Stomach (tissue), 9 donors: ENCODE data around the gene RABGAP1L. TPM values are rescaled to one million over a fixed set of nuclear protein-coding genes. Genes with fewer than 3 reads are reported as not detected.

Source experiments
- DNase-seq, 2 donors: peaks; one replicate each; pipeline versions ENCODE4 v3.0.0 to v3.0.0-alpha.2; 2013 to 2019
- H3K27ac ChIP-seq, 5 donors: fragments of 200-600 bp in 4 of 5; sonication (generic) in 4 of 5; one replicate each; pipeline ENCODE4 v1.5.1; 2013 to 2019; ENCODE audit warnings: mild to moderate bottlenecking in 1 of 5, moderate library complexity in 1 of 5
- H3K27me3 ChIP-seq, 3 donors: fragments of 200-600 bp; sonication (generic); one replicate each; pipeline ENCODE4 v1.5.1; 2017 to 2019; ENCODE audit warnings: mixed run types in 1 of 3
- H3K36me3 ChIP-seq, 4 donors: fragments of 200-600 bp; sonication (generic); 1 replicate in 3 of 4; 2 replicates in 1 of 4; pipeline ENCODE4 v1.5.1; 2016 to 2019
- H3K4me1 ChIP-seq, 4 donors: fragments of 200-600 bp; sonication (generic); one replicate each; pipeline ENCODE4 v1.5.1; 2016 to 2019
- H3K4me3 ChIP-seq, 4 donors: fragments of 200-600 bp; sonication (generic) in 3 of 4; one replicate each; pipeline ENCODE4 v1.5.1; 2016 to 2019; ENCODE audit warnings: mild to moderate bottlenecking in 1 of 4
- H3K9me3 ChIP-seq, 4 donors: fragments of 200-600 bp; sonication (generic); one replicate each; pipeline ENCODE4 v1.5.1; 2016 to 2019
- EP300 ChIP-seq: sonication (generic); formaldehyde crosslinking; IDR thresholded peaks from one replicate; pipeline ENCODE4 v1.6.1; 2017; ENCODE audit warnings: antibody characterized with exemption
- POLR2A ChIP-seq, 4 donors: fragments of 450-650 bp; IDR thresholded peaks; one replicate each; pipeline ENCODE4 v1.6.1; 2016; ENCODE audit warnings: antibody characterized with exemption in 4 of 4, control low read depth in 2 of 4, mild to moderate bottlenecking in 1 of 4, moderate library complexity in 1 of 4
- POLR2AphosphoS5 ChIP-seq, 3 donors: sonication (generic); formaldehyde crosslinking; IDR thresholded peaks; one replicate each; pipeline ENCODE4 v1.6.1; 2016; ENCODE audit warnings: antibody characterized with exemption in 3 of 3
- WGBS, 5 donors: extraction: QIAGEN DNeasy Blood & Tissue Kit in 3 of 5; methylation state at CpG; one replicate each; pipeline versions ENCODE4 v1.1.5 to v1.1.7; 2013 to 2018; 5-methylcytosine and 5-hydroxymethylcytosine counted together
- intact Hi-C: fragments of 100-400 bp; cut with DNase I; formaldehyde crosslinking; loops from one replicate; pipeline ENCODE4 v1.15.1; 2023; ENCODE audit warnings: low total_unique reads
- polyA plus RNA-seq, 3 donors: library from polyadenylated mRNA; stranded (reverse); fragments of 200-250 nt; gene quantifications; one replicate each; pipeline ENCODE4 v1.2.3, GENCODE V29; 2013
- total RNA-seq, 5 donors: library from RNA; depleted of rRNA; stranded (reverse); fragments of >200 nt; gene quantifications; one replicate each; pipeline versions ENCODE4 v1.1.0 to v1.2.3, GENCODE V29; 2014 to 2016
- TF ChIP-seq, protein P1 (sequence below), 7 experiments: fragments of 450-650 bp in 4 of 7; fragments of 200-600 bp in 3 of 7; sonication (generic) in 3 of 7; IDR thresholded peaks; one replicate each; pipeline ENCODE4 v1.5.1; 2016 to 2019; ENCODE audit warnings: antibody characterized with exemption in 7 of 7, control low read depth in 2 of 7, mild to moderate bottlenecking in 1 of 7
- donor health status: healthy with polysubstance abuse.
- donor health status: Bipolar disorder and iron deficiency.
- donor health status: healthy.

RABGAP1L gene
- total and polyA plus RNA-seq, 8 donors = 14.2 to 238 (median 57.9) TPM

DNA sequence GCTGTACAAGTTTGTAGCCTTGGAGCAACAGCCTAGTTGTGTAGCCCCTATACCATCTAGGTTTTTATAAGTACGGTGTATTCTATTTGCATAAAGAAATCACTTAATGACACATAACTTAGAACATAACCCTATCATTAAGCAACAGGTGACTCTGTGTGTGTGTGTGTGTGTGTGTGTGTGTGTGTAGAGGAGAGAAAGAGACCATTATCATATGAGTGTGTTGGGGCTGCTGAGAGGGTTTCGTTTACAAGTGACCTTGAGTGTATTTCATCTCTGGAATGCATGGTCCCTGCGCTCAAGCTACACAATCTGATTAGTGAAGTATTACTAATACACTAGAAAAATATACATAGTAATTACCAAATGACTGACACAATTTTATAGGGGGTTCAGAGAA, 115.1 kb downstream of the RABGAP1L start:
- no peaks in the 10 kb centered on the region for H3K27me3 ChIP-seq
- TF ChIP-seq EP300 = no peak
- TF ChIP-seq, protein P1, sequence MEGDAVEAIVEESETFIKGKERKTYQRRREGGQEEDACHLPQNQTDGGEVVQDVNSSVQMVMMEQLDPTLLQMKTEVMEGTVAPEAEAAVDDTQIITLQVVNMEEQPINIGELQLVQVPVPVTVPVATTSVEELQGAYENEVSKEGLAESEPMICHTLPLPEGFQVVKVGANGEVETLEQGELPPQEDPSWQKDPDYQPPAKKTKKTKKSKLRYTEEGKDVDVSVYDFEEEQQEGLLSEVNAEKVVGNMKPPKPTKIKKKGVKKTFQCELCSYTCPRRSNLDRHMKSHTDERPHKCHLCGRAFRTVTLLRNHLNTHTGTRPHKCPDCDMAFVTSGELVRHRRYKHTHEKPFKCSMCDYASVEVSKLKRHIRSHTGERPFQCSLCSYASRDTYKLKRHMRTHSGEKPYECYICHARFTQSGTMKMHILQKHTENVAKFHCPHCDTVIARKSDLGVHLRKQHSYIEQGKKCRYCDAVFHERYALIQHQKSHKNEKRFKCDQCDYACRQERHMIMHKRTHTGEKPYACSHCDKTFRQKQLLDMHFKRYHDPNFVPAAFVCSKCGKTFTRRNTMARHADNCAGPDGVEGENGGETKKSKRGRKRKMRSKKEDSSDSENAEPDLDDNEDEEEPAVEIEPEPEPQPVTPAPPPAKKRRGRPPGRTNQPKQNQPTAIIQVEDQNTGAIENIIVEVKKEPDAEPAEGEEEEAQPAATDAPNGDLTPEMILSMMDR (IDR thresholded peaks at IDR 0.05) = no peak
- no peak for TF ChIP-seq POLR2AphosphoS5 (IDR thresholded peaks at IDR 0.05)
- TF ChIP-seq POLR2A (IDR thresholded peaks at IDR 0.05) = no peak
- no peak for DNase-seq
- peaks cover 0 to 18% (median 10%) of the 10 kb centered on the region in 4 donors for H3K36me3 ChIP-seq
- 84 to 88% (median 85%) methylated on average over 3 of the region's 3 CpGs for WGBS, 5 donors
- no peaks in the 10 kb centered on the region for H3K4me1 ChIP-seq
- no peak overlapping the region for H3K4me3 ChIP-seq
- intact Hi-C loops = no loop called here
- no peak overlapping the region for H3K27ac ChIP-seq
- H3K9me3 ChIP-seq = no peaks in the 10 kb centered on the region

DNA sequence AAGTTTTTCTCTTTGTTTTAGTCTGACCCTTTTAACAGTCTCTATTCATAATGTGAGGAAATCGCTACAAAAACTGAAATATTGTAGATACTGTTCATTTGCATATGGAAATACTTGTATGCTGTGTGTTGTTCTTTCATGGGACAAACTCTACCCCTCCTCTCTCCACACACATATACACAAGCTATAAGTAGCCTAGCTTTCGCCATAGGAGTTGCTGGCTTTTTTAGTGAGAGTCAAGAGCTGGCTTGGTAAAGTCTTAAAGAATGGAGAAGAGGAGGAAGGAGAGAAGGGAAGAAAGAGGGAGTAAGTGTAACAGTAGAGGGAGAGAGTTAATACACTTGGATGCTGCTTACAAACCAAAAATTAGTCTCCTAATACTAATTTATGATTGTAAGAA, 115.6 kb downstream of the RABGAP1L start:
- Histone ChIP-seq H3K36me3 (peaks cover 0 to 18% (median 10%) of the 10 kb centered on the region in 4 donors), H3K4me1 (no peaks in the 10 kb centered on the region), H3K27me3 (no peaks in the 10 kb centered on the region), H3K9me3 (no peaks in the 10 kb centered on the region), H3K27ac (no peak overlapping the region), H3K4me3 (no peak overlapping the region)
- TF ChIP-seq EP300 = no peak
- 95 to 98% (median 97%) methylated on average over 2 of the region's 2 CpGs for WGBS, 5 donors
- no peak for DNase-seq
- intact Hi-C loops = no loop called here

DNA sequence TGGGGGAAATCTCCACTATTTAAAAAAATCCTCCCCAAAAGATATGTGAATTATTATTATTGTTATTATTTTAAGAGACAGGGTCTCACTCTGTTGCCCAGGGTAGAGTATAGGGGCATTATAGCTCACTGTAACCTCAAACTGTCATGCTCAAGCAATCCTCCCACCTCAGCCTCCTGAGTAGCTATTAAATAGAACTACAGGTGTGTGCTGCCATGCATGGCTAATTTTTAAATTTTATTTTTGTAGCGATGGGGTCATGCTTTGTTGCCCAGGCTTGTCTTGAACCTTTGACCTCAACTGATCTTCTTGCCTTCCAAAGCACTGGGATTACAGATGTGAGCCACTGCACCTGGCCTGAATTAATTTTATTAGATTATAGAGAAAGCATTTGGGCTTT, 116.8 kb downstream of the RABGAP1L start:
- Histone ChIP-seq H3K4me3 (no peak overlapping the region), H3K4me1 (no peaks in the 10 kb centered on the region), H3K9me3 (no peaks in the 10 kb centered on the region), H3K27me3 (no peaks in the 10 kb centered on the region), H3K27ac (no peak overlapping the region), H3K36me3 (peaks cover 0 to 30% (median 20%) of the 10 kb centered on the region in 4 donors)
- TF ChIP-seq POLR2A (IDR thresholded peaks at IDR 0.05) (no peak), POLR2AphosphoS5 (IDR thresholded peaks at IDR 0.05) (no peak), EP300 (no peak)
- TF ChIP-seq, protein P1 (IDR thresholded peaks at IDR 0.05) = no peak
- 83 to 96% (median 94%) methylated on average over 1 of the region's 1 CpG for WGBS, 5 donors
- intact Hi-C loops = no loop called here
- no peak for DNase-seq

DNA sequence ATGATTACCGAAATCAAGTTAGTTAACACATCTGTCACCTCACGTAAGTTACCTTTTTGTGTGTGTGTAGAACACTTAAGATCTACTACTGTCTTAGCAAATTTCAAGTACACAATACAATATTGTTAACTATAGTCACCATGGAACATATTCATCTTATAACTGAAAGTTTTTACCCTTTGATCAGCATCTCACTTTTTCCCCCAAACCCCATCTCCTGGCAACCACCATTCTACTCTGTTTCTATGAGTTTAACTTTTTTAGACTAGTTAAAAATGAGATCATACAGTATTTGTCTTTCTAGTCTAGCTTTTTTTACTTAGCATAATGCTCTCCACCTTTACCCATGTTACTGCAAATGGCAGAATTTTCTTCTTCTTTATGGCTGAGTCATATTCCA, 124.7 kb downstream of the RABGAP1L start:
- TF ChIP-seq POLR2A (IDR thresholded peaks at IDR 0.05) (no peak), EP300 (no peak), POLR2AphosphoS5 (IDR thresholded peaks at IDR 0.05) (no peak)
- TF ChIP-seq, protein P1 (IDR thresholded peaks at IDR 0.05) = no peak
- Histone ChIP-seq H3K36me3 (peaks cover 3 to 68% (median 52%) of the 10 kb centered on the region in 4 donors), H3K4me3 (no peak overlapping the region), H3K27me3 (no peaks in the 10 kb centered on the region), H3K9me3 (peaks cover 0 to 14% (median 2%) of the 10 kb centered on the region in 4 donors), H3K27ac (no peak overlapping the region), H3K4me1 (no peaks in the 10 kb centered on the region)
- 98 to 100% (median 99%) methylated on average over 2 of the region's 2 CpGs for WGBS, 5 donors
- no peak for DNase-seq
- intact Hi-C loops = no loop called here

DNA sequence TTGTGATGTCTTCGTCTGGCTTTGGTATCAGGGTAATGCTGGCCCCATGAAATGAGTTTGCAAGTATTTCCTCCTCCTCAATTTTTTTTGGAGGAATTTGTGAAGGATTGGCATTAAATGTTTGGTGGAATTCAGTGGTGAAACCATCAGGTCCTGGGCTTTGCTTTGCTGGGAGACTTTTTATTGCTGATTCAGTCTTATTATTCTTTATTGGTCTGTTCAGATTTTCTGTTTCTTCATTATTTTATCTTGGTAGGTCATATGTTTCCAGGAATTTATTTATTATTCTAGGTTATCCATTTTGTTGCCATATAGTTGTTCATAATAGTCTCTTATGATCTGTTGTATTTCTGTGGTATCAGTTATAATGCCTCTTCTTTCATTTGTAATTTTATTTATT, 126.7 kb downstream of the RABGAP1L start:
- Histone ChIP-seq H3K27ac (no peak overlapping the region), H3K36me3 (peaks cover 10 to 76% (median 57%) of the 10 kb centered on the region in 4 donors), H3K27me3 (no peaks in the 10 kb centered on the region), H3K4me3 (no peak overlapping the region), H3K4me1 (no peaks in the 10 kb centered on the region), H3K9me3 (peaks cover 0 to 20% (median 4%) of the 10 kb centered on the region in 4 donors)
- no peak for DNase-seq
- TF ChIP-seq, protein P1 (IDR thresholded peaks at IDR 0.05) = no peak
- TF ChIP-seq POLR2AphosphoS5 (IDR thresholded peaks at IDR 0.05) (no peak), POLR2A (IDR thresholded peaks at IDR 0.05) (no peak), EP300 (no peak)
- intact Hi-C loops = no loop called here
- 91 to 100% (median 95%) methylated on average over 1 of the region's 1 CpG for WGBS, 5 donors
